Activated CD4-positive, alpha-beta T cell treated with anti-CD3 and anti-CD28 coated beads for 1 hour (primary cell): ENCODE measurements around the gene CRACR2A.

Experiments
- DNase-seq: peaks from one replicate; pipeline ENCODE4 v3.0.0-alpha.2; 2020

Gene CRACR2A

DNA sequence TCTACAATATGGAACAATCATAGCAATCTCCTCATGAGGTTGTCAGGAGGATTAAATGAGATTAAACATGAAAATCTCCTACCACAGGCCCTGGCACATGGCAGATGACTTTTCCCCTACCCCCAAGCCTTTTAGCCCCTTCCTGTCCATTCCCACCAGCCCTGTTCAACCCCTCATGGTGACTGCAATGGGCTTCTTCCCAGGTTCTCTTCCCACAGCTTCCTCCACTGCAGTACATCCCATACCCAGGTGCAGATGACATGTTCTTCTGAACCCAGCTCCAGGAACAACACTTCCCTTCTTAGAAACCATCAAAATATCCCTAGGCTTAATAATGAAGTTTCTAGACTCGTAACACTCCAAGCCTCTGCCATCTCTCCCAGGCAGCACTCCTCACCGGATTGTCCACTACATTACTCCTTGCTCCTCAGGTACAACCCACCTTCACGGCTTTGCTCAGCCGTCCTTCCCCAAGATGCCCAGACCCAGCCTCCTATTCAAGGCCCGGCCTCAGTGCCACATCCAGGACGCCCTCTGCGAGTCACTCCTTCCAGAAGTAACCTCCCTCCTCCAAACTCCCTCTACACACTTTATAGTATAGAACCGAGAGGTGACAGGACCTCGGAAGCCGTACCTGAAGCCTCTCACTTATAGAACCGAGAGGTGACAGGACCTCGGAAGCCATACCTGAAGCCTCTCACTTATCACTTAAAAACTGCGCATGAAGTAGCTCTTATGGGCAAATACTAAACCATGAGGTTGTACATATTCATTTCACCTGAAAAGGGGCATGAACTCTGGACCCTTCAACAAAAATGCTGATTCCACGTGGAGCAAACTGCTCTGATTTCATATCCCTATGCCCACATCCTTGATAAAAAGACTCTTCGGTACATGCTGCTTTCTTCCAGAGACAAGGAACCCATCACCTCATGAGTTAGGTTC, 1.5 kb downstream of the CRACR2A start:
- DNase-seq = no peak

DNA sequence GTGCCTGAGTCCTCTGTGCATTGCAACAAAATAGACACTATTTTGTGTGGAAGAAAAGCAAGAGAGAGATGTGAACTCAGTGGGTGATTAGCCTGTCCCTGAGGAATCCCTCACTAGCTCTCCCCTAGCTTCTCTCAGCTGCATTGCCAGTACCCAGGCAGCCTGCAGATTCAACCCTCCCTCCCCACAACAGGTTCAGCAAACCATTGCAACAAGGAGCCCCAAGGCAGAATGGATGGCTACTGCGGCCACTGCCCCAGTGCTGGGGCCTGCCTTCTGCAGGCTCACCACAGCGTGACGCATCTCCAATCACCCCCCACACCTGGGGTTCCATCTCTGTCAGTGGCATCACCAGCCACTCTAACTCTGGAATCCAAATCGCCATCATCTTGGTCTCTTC, 2.3 kb downstream of the CRACR2A start:
- DNase-seq = no peak

DNA sequence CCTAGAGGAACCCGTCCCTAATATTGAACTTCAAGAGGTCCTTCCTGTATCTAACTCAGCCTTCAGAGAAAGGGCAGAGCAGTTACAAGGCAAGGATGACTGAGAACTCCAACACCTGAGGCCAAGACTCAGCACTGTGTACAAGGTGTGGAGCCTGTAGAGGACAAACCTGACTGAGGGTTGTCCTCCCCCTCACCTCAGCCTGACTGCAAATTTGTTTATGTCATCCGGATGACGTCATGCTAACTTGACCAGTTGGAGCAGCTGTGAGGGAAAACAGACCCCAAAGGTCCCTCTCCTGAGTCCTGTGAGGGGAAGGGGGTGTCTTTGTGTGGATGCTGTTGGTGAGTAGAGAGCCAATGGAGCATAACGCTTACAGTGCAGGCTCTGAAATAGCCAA, 4.3 kb downstream of the CRACR2A start:
- no peak for DNase-seq

DNA sequence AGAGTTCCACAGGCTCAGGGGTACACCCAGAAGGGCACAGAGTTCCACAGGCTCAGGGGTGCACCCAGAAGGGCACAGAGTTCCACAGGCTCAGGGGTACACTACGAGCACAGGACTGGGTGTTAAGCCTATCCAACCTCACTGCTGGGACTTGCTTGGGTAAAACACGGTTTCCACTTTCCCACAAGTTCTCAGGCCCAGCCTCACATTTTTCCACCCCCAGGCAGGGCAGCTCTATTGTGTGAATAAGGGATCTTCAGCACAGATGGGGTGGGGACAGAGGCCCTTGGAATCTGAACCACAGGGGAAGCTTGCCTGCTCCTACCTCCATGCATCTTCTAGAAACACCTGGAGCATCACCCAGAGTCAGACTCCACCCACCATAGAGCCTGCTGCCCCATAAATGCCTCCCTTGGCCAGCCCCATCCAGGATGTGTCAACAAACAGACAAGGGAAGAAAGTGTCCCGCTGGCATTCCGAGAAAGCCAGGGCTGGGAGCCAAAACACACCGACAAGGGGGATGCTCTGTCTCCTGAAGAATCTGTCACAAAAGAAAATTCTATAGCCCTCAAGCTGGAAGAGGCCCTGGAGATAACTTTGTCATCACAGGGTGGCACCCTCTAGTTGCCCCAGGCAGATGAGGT, 4.8 kb downstream of the CRACR2A start:
- DNase-seq = no peak

DNA sequence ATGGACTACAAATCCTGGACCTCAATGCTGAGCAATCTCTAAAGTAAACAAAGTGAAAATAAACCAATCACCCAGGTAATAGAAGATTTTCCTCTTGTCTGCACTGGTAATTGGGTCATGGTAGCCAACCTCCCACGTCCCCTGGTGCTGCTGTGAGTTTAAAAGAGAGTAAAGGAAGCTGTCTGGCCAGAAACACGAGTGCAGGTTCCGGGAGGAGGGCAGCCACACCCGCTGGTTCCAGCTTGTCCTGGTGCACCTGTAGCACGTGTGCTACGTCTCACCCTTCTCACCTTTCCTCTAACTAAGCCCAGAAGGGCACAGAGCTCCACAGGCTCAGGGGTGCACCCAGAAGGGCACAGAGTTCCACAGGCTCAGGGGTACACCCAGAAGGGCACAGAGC, 5.4 kb downstream of the CRACR2A start:
- no peak for DNase-seq

DNA sequence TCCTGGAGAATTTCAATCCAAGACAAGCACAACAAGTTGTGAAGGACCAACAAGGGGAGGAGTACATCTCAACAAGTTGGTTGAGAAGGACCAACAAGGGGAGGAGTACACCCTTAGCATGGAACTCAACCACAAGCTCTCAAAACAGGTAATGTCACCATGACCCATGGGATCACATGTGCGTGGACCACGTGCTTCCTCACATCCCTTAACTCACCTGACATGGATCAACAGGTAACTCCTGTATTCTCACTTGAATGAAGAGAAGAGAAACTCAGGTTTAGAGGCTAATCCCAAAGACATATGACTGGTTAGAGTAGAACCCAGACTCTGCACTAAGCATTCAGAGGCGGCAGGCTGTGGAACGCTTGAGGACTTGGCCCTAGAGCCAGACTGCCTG, 6.2 kb downstream of the CRACR2A start:
- no peak for DNase-seq

DNA sequence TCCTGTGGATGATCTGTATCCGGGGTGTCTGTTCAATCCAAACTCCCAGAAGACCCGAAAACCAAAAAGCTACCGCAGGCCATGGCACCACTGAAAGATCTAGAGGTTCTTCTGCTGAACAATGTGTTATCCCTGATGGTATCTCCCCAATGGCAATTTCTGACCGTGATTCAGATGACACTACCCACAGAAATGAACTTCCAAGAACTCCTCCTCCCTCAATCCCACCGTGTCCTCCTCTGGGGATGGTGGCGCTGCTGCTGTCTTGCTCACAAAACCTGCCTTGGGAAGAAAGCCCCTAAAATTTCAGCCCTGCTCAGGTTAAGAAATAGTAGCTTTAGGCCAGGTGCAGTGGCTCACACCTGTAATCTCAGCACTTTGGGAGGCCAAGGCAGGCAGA, 7.8 kb downstream of the CRACR2A start:
- DNase-seq = no peak

DNA sequence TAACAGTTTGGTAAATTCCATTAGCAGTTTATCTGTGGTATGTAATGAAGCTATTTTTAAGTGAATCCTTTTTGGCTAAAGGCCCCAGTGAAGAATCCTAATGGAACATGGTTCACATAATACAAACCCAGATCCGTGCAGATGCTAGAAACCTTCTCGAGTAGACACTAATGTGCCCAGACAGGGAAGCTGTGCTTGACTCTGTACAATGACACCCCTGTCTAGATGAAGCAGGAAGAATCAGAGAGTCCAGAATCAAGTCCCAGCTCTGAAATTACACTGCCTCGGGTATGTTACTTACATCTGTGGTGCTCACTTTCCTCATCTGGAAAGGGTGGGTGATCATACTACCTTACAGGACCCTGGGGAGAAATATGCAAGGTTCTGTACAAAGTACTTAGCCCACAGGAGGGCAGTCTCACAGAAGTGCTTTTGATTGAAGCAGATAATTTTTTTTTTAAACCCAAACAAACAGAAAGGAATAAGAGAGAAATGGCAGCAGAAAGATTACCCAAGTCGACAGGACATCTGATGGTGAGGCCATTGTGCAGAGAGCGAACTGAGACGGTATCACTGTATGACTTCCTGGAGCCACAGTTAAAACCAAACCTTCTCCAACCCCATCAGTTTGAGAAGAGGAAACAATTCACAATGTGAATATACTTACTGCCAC, 8.5 kb downstream of the CRACR2A start:
- no peak for DNase-seq

DNA sequence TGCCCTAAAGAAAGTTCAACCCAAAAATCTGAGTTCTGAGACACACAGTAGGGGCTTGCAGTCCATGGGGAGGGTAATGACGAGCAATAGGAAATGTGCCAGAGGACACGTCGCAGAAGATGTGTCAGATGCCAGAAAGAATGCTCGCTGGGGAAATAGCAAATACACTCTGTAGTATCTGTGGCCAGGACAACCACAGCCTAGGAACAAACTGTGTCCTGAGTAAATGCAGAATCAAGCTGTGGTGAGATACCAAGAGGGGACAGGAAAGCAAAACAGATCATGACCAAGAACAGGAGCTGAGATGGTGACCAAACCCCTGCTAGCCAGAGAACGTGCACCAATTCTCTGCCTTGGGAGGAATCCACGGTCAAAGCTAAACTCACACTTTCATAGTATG, 9.1 kb downstream of the CRACR2A start:
- no peak for DNase-seq

DNA sequence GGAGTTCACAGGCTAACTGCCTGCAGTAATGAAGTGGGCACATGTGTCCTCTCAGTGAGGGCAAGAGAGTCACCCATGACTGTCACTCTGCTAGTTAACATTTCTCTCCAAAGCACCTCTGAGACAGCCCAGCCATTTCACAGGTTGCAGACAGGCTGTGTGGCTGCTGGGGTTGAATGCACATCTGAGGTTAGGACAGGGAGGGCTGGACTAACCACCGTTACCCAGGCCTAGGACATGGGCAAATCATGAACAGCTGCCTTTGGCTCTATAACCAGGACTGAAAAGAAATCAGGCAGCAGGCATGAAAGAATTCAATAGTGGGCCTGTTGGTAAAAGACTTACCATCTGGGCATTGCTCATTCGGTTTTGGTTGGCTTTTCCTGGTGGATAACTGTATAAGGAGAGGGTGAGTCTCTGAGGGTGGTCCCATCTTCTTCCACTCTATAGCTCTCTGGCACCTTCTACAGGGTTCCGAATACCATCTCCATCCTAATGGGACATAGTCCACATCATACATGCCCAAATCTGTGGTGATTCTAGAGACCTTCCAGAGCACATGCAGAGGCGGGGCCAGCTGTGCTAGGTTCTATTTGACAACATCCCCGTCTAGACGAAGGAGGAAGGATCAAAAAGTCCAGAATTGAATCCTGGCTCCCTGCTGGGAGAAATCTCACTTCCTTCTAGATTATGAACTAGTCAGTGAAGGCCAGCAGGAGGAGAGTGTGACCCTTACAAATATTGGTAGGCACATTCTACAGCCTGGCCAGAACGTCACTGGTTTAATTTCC, 10.8 kb downstream of the CRACR2A start:
- DNase-seq = no peak

DNA sequence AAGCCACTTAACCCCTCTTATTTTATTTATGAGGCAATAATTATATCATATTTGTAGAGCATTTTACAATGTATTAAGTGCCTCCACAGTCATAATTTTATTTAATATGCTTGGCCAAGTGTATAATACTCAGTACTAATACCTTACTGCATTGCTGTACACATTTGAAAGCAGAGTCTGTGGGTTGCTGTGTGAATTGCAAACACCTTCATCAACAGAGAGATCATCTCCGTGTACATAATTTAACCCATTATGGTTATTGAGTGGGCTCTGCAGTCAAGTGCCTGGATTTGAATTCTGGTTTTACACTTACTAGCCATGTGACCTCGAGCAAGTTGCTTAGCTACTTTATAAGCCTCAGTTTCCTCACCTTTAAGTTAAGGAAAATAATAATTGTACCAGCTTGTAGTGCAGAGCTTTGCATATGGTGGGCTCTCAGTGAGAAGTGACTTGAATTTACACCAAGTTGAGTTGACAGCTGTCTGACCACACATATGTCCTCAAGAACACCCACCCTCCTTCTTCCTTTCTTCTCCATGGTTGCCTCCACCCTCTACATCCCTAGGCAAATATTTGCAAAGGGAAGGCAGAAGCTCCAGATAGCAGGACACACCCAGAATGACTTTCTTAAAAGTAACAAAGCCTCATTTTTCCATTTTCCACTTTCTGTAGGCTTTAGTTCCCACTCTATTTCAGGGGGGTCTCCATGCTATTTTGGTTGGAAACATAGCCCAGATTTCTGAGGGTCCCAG, 12.3 kb downstream of the CRACR2A start:
- no peak for DNase-seq

DNA sequence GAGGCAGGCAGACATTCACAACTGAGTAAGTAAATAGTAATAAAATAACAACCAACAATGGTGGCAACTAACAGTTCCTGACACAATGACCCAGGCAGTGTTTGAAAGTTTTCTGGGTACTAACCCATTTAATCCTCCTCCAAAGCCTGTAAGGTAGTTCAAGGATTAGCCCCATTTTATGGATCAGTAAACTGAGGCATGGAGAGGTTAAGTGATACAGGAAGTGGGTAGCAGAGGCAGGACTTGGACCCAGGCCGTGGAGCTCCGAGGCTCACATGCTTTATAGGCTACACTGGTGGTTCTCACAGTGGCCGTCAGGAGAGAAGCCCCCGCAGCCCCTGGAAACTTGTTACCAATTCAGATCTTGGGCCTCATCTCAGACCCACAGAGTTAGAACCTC, 17.5 kb downstream of the CRACR2A start:
- no peak for DNase-seq

DNA sequence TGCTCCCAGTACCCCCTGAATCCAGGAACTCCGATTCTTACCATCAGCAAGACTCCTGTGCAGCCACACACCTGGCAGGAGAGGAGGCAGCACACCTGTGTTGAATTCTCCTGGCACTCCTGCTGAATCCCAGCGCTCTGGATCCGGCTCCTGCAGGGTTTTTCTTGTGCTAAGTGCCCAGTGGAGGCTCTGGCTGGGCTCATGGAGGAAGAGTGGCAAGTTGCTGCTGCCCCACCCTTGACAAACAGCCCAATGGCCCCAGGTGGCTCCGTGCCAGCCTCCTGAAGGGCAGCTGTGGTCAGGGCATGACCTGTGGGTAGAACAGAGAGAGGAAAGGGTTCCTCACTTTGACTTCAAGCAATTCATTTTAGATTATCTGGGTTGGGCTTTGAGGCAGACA, 20.0 kb downstream of the CRACR2A start:
- DNase-seq = no peak

DNA sequence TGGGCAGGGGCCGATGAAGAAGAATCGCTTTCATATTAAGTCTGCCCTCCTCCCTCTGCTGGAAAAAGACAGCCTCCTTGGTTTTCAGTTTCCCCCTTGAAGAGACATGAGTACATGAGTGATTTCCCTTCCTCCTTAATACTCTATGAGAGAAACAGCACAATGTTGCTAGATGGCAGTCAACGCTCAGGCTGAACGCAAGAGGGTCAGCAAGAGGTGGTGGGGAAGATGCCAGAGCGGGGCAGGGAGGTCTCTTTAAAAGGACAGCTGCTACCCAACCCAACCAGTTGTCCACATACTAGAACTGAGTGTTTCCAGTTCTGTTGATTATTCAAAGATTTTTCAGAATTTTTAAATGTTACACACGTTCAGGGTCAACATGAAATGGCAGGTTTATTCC, 22.8 kb downstream of the CRACR2A start:
- DNase-seq = no peak

DNA sequence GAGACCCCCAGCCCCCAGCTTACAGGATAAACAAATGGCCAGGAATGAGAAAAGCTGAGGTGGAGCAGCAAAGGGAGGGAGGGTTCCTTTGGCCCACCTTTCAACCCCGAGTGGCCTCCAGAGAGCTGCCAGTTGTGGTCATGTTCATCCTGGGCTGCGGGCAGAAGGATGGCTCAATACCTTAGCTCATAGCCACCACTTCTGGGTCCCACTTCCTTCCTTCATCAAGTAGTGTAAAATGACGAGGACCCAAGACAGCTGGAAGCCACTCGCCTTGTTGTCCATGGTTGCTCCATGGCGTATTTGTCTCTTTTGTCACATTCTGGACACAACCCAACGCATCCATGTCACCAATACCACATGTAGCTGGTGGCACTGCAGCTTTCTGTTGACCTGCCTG, 24.2 kb downstream of the CRACR2A start:
- DNase-seq = no peak

DNA sequence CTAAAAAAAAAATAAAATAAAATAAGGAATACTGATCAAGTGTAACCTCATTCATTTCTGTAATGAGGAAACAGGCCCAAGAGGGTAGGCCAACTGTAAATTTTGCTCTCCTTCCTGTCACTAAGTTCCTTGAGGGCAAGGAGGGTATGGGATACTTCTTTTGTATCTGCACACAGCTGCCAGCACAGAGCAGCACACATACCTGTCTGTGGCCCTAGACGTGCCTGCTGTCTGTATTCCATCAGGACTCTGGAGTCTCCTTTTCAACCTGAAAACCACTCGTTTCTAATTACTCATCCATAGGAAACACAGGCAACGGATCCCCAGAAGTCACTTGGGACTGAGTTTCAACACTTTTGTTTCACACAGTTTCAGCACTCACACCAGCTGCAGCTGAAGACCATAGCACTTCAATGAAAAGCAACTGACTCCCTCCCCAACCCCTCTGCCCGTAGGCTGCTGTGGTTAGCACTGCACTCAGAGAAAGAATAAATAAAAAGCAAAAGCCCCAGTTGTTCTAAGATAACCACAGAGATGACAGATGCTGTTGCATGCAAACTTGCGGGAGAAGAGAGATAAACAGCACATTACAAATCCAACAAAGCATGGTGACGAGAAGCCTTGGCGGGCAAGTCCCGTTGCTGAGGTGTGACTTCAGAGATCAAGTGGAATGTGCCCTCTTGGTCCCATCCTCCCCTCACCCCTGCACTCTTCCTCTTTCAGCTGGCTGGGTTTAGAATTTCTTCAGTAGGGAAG, 24.9 kb downstream of the CRACR2A start:
- no peak for DNase-seq

DNA sequence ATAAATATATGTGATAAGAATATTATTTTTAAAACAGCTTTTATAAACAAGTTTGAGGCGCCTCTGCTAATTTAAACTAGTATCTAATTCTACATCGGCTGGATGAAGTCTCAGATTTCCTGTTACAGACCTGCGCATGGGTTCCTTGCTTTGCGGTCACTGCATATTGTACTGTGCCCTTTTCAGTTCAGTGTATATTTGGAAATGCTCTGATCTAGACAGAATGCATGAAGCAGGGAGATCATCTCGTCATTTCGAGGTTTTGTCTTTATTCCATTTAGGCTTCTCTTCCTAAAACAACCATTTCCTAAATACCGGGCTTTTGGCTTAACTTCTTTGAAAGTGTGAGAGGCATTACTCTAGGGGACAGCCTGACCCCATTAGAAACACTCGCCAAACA, 25.6 kb downstream of the CRACR2A start:
- DNase-seq = no peak

DNA sequence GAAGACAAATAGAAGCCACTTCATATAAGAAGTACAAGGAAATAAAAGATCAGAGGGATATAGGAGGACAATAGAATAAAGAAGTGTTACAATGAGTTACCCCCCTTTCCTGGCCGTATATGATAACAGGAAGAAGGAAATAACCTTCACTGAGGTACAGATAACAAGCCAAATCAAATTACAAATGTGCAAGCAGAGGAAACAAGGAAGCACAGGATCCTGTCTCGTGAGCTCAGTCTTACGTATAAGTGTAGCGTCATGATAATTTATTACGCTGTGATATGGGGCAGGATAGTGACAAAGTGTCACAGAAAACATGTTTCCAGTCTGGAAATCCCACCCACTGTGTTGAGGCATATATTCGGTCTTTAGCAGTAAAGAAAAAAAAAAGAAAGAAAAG, 26.5 kb downstream of the CRACR2A start:
- no peak for DNase-seq

DNA sequence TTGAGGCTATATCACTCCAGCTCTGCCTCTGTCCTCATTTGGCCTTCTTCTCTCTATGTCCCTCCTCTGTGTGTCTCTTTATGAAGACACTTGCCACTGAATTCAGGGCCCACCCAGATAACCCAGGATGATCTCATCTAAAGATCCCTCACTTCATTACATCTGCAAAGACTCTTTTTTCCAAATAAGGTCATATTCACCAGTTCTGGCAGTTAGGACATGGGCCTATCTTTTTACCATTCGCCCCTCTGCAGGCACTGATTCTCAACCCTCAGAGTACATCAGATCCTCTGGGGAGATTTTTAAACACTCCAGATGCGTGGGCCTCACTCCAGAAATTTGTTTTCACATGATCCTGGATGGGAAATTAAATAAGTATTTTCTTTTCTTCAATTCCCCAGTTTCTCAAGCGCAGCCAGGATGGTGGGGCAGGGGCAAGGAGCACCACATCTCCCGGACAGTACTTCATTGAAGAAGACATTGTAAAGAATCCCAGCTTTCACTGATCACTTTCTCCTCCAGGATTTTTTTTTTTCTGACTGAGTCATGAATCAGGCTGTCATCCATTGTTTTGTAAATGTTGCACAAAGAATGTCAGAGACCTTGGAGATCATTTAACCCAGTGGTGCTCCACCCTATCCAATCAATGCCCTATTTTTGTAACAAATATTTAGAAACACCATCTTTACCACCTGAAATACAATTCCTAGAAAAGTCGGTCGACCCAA, 27.4 kb downstream of the CRACR2A start:
- no peak for DNase-seq

DNA sequence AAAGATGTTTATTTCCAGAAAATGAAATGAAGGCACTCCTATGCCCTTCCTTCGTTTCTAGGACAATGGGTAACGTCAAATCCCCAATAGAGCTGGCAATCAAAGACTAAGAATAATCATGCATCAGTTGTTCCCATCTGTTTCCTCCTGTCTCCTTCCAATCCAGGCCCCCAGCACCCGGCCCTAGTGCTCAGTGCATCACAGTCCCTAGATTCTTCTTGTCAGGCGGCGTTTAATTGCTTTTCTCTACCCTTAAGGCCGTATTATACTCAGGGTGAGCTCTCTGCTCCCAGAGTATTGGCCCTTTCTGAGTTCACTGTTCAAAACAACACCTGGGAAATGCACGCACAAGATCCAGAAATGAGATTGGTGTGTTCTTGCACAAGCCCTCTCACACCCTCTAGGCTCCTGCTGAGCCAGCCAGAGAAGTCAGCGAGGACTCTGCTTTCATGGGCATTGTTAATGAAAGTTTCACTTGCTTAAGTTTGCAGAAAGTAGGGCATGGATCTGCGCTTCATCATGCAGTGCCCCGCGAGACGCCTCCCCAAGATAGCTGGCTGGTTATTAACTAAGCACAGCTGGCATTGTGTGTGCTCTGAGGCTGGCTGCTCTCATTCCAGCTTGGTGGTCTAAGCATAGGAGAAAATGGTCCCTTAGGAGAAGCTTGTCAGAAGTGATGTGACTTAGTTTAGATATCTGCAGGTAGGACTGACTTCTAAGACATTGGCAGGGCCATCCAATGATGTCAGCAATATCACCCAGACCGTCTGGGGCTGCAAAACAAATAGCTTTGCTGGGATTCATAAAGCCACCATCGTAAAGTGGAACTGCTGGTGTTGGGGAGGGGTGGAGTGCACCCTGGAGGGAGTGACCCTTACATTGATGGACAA, 28.7 kb downstream of the CRACR2A start:
- DNase-seq = no peak
